ENCODE measurements around the gene RAPGEF2.

- TF ChIP-seq, protein P1, sequence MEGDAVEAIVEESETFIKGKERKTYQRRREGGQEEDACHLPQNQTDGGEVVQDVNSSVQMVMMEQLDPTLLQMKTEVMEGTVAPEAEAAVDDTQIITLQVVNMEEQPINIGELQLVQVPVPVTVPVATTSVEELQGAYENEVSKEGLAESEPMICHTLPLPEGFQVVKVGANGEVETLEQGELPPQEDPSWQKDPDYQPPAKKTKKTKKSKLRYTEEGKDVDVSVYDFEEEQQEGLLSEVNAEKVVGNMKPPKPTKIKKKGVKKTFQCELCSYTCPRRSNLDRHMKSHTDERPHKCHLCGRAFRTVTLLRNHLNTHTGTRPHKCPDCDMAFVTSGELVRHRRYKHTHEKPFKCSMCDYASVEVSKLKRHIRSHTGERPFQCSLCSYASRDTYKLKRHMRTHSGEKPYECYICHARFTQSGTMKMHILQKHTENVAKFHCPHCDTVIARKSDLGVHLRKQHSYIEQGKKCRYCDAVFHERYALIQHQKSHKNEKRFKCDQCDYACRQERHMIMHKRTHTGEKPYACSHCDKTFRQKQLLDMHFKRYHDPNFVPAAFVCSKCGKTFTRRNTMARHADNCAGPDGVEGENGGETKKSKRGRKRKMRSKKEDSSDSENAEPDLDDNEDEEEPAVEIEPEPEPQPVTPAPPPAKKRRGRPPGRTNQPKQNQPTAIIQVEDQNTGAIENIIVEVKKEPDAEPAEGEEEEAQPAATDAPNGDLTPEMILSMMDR (IDR thresholded peaks at IDR 0.05), result no peak
- TF ChIP-seq POLR2A (IDR thresholded peaks at IDR 0.05), result no peak
These were observed 74.6 kb downstream of the RAPGEF2 start for GRCh38 chr4:159177265-159178150.
